ENCODE data around the gene RPAP3.

RPAP3 gene

GRCh38 chr12:47715877-47716548, 10.2 kb upstream of the RPAP3 start:
- H3K9me3 Mint-ChIP-seq: no peaks in the 10 kb centered on the region
- TF ChIP-seq CTCF (IDR thresholded peaks at IDR 0.05; ENCODE audit: unreplicated experiment in 3 of 3): no peak
- no peaks in the 10 kb centered on the region for H3K36me3 Mint-ChIP-seq (ENCODE audit: low read depth)
- H3K4me3 Mint-ChIP-seq: peak overlapping the region in 2 of 3 experiments; percentile 16 to 21
- H3K4me1 Mint-ChIP-seq: peaks cover 43% of the 10 kb centered on the region
- H3K27me3 Mint-ChIP-seq (ENCODE audit: low read depth): peaks cover 16% of the 10 kb centered on the region
- H3K27ac Mint-ChIP-seq: peak overlapping the region in 2 of 3 experiments; percentile 84 to 90

GRCh38 chr12:47715393-47715876, 9.6 kb upstream of the RPAP3 start:
- H3K9me3 Mint-ChIP-seq: no peaks in the 10 kb centered on the region
- peak; percentile 74 to 88 (median 83) for TF ChIP-seq CTCF (IDR thresholded peaks at IDR 0.05; ENCODE audit: unreplicated experiment in 3 of 3)
- H3K36me3 Mint-ChIP-seq (ENCODE audit: low read depth): no peaks in the 10 kb centered on the region
- peak overlapping the region in 2 of 3 experiments; percentile 56 to 71 for H3K4me3 Mint-ChIP-seq
- peak overlapping the region; percentile 14 to 90 (median 84) for H3K27ac Mint-ChIP-seq
- H3K4me1 Mint-ChIP-seq: peaks cover 43% of the 10 kb centered on the region
- peaks cover 16% of the 10 kb centered on the region for H3K27me3 Mint-ChIP-seq (ENCODE audit: low read depth)

DNA sequence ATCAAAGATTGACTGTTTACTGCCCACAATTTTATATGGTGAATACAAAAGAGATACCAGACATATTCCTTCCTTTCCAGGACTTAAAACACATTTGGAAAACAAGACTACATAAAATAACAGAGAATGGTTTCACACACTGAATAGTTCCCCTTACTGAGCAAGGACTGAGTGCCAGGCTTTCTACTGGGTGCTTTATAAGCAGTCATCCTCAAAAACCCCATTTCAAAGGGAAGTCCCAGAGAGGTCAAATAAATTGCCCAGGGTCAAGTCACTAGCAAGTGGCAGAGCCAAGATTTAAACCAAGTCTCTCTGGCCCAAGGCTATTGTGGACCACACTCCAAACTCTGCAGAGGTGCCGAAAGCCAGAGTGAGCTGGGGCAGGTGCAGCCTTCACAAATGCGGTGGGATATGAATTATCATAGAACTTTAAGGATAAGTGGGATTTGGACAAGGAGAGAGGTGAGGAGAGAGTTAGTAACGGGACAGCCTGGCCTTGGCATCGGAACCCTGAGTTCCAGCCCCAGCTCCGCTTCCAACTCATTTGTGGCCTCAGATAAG, 9.1 kb upstream of the RPAP3 start:
- H3K27me3 Mint-ChIP-seq (ENCODE audit: low read depth): peaks cover 16% of the 10 kb centered on the region
- no peak for TF ChIP-seq CTCF (IDR thresholded peaks at IDR 0.05; ENCODE audit: unreplicated experiment in 3 of 3)

GRCh38 chr12:47712171-47712570, 6.3 kb upstream of the RPAP3 start:
- H3K9me3 Mint-ChIP-seq: no peaks in the 10 kb centered on the region

More for the DNA sequence above, 9.1 kb upstream of the RPAP3 start:
- Mint-ChIP-seq H3K9me3 (no peaks in the 10 kb centered on the region), H3K4me1 (peaks cover 43% of the 10 kb centered on the region), H3K27ac (peak overlapping the region in 2 of 3 experiments; percentile 84 to 90), H3K4me3 (no peak overlapping the region), H3K36me3 (ENCODE audit: low read depth) (no peaks in the 10 kb centered on the region)

GRCh38 chr12:47711448-47711847, 5.6 kb upstream of the RPAP3 start:
- Mint-ChIP-seq H3K27ac (no peak overlapping the region), H3K36me3 (ENCODE audit: low read depth) (no peaks in the 10 kb centered on the region), H3K27me3 (ENCODE audit: low read depth) (peaks cover 16% of the 10 kb centered on the region), H3K9me3 (no peaks in the 10 kb centered on the region), H3K4me3 (no peak overlapping the region), H3K4me1 (peaks cover 29% of the 10 kb centered on the region)
- TF ChIP-seq CTCF (IDR thresholded peaks at IDR 0.05; ENCODE audit: unreplicated experiment in 3 of 3): no peak

More at GRCh38 chr12:47712171-47712570, 6.3 kb upstream of the RPAP3 start:
- Mint-ChIP-seq H3K27ac (no peak overlapping the region), H3K36me3 (ENCODE audit: low read depth) (no peaks in the 10 kb centered on the region), H3K4me1 (peaks cover 32% of the 10 kb centered on the region), H3K4me3 (no peak overlapping the region), H3K27me3 (ENCODE audit: low read depth) (peaks cover 16% of the 10 kb centered on the region)
- no peak for TF ChIP-seq CTCF (IDR thresholded peaks at IDR 0.05; ENCODE audit: unreplicated experiment in 3 of 3)

Measured in nephron (organoid).